Calu3 (cell line): ENCODE data around the gene DNMBP. TPM values are rescaled to one million over a fixed set of nuclear protein-coding genes. Genes with fewer than 3 reads are reported as not detected.

ENCODE experiments used
- BruUV-seq: library from RNA; stranded (reverse); fragments of 400-500 nt; replicated peaks from 2 replicates; lab custom pipeline; 2021; lab: Mats Ljungman, UMichigan
- CTCF ChIA-PET: fragments of 300-600 bp; sonication (Branson Sonifier 250); formaldehyde crosslinking; loops from one replicate; lab custom pipeline; 2022; ENCODE audit warnings: antibody characterized with exemption; lab: Charles Lee
- DNase-seq: peaks from one replicate; pipeline ENCODE4 v3.0.0; 2022
- H3K27ac Mint-ChIP-seq: one replicate; pipeline ENCODE4 v1.8.0; 2022; ENCODE audit warnings: mixed read lengths; ENCODE audit not compliant: unreplicated experiment
- H3K27me3 Mint-ChIP-seq: one replicate; pipeline ENCODE4 v1.8.0; 2022; ENCODE audit warnings: mixed read lengths; ENCODE audit not compliant: unreplicated experiment
- H3K36me3 Mint-ChIP-seq: one replicate; pipeline ENCODE4 v1.8.0; 2022; ENCODE audit warnings: mild to moderate bottlenecking, moderate library complexity, mixed read lengths; ENCODE audit not compliant: insufficient read depth, unreplicated experiment
- H3K4me1 Mint-ChIP-seq: one replicate; pipeline ENCODE4 v1.8.0; 2022; ENCODE audit warnings: mild to moderate bottlenecking, low read depth, mixed read lengths; ENCODE audit not compliant: unreplicated experiment
- H3K4me3 Mint-ChIP-seq: one replicate; pipeline ENCODE4 v1.8.0; 2022; ENCODE audit warnings: mild to moderate bottlenecking, low read depth, moderate library complexity, mixed read lengths; ENCODE audit not compliant: unreplicated experiment
- H3K9me3 Mint-ChIP-seq: one replicate; pipeline ENCODE4 v1.8.0; 2022; ENCODE audit warnings: low read depth, mixed read lengths; ENCODE audit not compliant: unreplicated experiment
- CTCF ChIP-seq: fragments of 200-600 bp; IDR thresholded peaks from one replicate; pipeline ENCODE4 v1.8.0; 2022; ENCODE audit warnings: antibody characterized with exemption; ENCODE audit not compliant: unreplicated experiment
- intact Hi-C: fragments of 100-400 bp; cut with micrococcal nuclease; formaldehyde crosslinking; loops from one replicate; pipeline ENCODE4 v1.10.0; 2022; ENCODE audit not compliant: unreplicated experiment
- total RNA-seq: library from RNA; stranded (reverse); gene quantifications from 2 replicates; pipeline ENCODE4 v1.2.3, GENCODE V29; 2022

DNMBP gene
- total RNA-seq, 1 experiment from 2014 or later: 17.6 TPM

GRCh38 chr10:99834410-99834809, 175.3 kb downstream of the DNMBP start:
- intact Hi-C loops: no loop called here
- CTCF ChIA-PET: no interaction called here

GRCh38 chr10:99832439-99832838, 177.3 kb downstream of the DNMBP start:
- H3K27ac Mint-ChIP-seq: no peak overlapping the region
- H3K4me1 Mint-ChIP-seq: no peaks in the 10 kb centered on the region
- H3K27me3 Mint-ChIP-seq: no peaks in the 10 kb centered on the region
- intact Hi-C loops: no loop called here
- CTCF ChIA-PET: no interaction called here
- no TSS peak for BruUV-seq
- H3K36me3 Mint-ChIP-seq: peaks cover 6% of the 10 kb centered on the region
- no peak for DNase-seq
- TF ChIP-seq CTCF: no peak
- no peaks in the 10 kb centered on the region for H3K9me3 Mint-ChIP-seq
- no peak overlapping the region for H3K4me3 Mint-ChIP-seq

More at GRCh38 chr10:99834410-99834809, 175.3 kb downstream of the DNMBP start:
- H3K27me3 Mint-ChIP-seq: no peaks in the 10 kb centered on the region
- H3K9me3 Mint-ChIP-seq: no peaks in the 10 kb centered on the region
- H3K4me3 Mint-ChIP-seq: no peak overlapping the region
- H3K4me1 Mint-ChIP-seq: no peaks in the 10 kb centered on the region
- H3K36me3 Mint-ChIP-seq: peaks cover 6% of the 10 kb centered on the region
- DNase-seq: no peak
- no peak for TF ChIP-seq CTCF
- no TSS peak for BruUV-seq
- H3K27ac Mint-ChIP-seq: no peak overlapping the region

GRCh38 chr10:99828464-99828863, 181.3 kb downstream of the DNMBP start:
- CTCF ChIA-PET: no interaction called here

GRCh38 chr10:99827936-99828335, 181.8 kb downstream of the DNMBP start:
- BruUV-seq: no TSS peak
- DNase-seq: no peak
- TF ChIP-seq CTCF: no peak

More at GRCh38 chr10:99828464-99828863, 181.3 kb downstream of the DNMBP start:
- Mint-ChIP-seq H3K4me1 (no peaks in the 10 kb centered on the region), H3K4me3 (no peak overlapping the region), H3K36me3 (no peaks in the 10 kb centered on the region), H3K27ac (no peak overlapping the region), H3K27me3 (no peaks in the 10 kb centered on the region), H3K9me3 (no peaks in the 10 kb centered on the region)
- TF ChIP-seq CTCF: no peak
- no peak for DNase-seq
- intact Hi-C loops: no loop called here
- BruUV-seq: no TSS peak

More at GRCh38 chr10:99827936-99828335, 181.8 kb downstream of the DNMBP start:
- H3K36me3 Mint-ChIP-seq: no peaks in the 10 kb centered on the region
- no peaks in the 10 kb centered on the region for H3K9me3 Mint-ChIP-seq
- H3K27ac Mint-ChIP-seq: no peak overlapping the region
- no peak overlapping the region for H3K4me3 Mint-ChIP-seq
- intact Hi-C loops: no loop called here
- H3K27me3 Mint-ChIP-seq: no peaks in the 10 kb centered on the region
- CTCF ChIA-PET: no interaction called here
- H3K4me1 Mint-ChIP-seq: no peaks in the 10 kb centered on the region

Other genes starting within 250 kb of the DNMBP start
- gene ABCC2, start 227.3 kb downstream of the DNMBP start, total RNA-seq: 1.2 and 1.8 TPM in 2 replicates
- gene CPN1, start 71.9 kb upstream of the DNMBP start, total RNA-seq: not detected in 2 replicates
- gene ERLIN1, start 176.1 kb upstream of the DNMBP start, total RNA-seq: 32.2 and 33.7 TPM in 2 replicates
- gene CHUK, start 219.6 kb upstream of the DNMBP start, total RNA-seq: 14.5 and 15.3 TPM in 2 replicates